Retina (tissue), 1 donor: ENCODE results near the gene DGKD.

ENCODE experiments used
- DNase-seq: peaks from one replicate; pipeline ENCODE4 v3.0.0-alpha.2; 2016

The DGKD gene

GRCh38 chr2:233448575-233448974 is 94.3 kb downstream of the DGKD start:
- DNase-seq: no peak

DNA sequence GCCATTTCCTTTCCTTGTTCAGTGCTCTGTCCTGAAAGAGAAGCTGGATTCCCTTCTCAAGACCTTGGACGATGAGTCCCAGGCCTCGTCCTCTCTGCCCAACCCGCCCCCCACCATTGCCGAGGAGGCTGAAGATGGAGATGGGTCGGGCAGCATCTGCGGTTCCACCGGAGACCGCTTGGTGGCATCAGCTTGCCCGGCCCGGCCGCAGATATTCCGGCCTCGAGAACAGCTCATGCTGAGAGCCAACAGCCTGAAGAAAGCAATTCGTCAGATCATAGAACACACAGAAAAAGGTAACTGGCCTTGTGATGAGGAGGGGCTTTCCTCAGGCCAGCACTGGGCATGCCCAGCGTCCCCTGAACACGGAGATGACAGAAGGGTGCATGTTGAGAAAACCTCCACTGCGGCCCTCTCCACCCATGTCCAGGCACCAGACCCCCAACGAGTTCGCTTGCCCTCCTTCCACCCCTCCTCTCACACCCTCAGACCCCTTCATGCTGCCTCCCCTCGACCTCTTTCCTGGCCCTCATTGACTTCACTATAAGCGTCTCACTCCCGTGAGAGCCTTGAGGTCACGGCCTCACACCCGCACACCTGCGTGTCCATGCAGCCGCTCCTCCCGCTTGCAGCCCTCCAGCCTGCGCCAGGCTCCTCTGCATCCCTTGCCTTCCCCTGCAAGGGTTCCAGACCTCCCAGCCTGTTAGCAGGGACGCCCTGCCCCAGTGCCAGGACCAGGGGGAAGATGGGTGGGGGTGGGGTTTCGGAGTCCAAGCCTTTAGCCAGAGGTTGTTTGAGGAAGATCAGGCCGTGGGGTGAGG is 95.0 kb downstream of the DGKD start:
- peak; percentile 79 for DNase-seq

- DNase-seq: no peak
Observed at GRCh38 chr2:233449921-233450863, 95.9 kb downstream of the DGKD start.

DNA sequence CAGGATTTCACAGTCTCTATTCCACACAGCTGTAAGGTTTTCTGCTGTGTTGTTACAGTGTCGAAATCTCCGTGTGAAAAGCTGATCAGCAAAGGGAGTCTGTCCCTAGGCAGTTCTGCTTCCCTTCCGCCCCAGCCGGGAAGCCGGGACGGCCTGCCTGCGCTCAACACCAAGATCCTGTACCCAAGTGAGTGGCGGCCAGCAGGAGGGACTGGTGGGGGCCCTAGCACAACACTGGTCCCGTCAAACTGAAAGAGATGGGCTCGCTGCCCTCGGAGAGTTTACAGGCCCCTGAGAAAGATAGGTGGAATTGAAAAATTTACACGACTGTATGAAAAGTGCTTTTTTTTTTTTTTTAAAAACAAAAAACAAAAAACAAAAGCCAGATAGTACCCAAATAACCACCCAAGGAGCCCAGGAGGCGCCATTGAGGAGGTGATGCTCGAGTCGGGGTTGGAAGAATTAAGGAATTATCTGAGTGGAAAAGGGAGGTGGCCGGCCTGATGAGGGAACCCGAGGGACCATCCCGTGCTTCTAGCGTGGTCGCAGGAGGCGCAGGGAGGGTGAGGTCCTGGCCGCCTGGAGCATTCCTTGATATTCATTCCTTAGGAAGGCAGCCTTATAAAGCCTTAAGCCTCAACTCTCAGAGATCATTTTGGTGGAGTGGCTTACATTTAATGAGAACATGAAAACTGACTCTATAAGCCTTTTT is 96.7 kb downstream of the DGKD start:
- DNase-seq: no peak

DNA sequence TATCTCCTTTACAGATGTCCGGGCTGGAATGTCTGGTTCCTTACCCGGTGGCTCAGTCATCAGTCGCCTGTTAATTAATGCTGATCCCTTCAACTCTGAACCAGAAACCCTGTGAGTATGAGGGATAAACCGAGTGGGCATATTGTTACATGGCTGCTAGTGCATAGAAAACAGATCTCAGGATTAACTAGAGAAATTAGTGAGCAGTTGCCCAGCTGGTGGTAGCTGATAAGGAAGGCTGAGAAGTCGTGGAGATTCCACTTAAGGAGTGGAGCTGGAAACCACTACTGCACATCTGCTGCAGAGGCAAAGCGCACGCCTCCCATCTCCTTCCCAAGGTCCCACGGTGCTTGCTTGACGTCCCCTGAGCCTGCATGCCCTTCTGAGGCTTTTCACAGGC is 97.7 kb downstream of the DGKD start:
- no peak for DNase-seq

- no peak for DNase-seq
Observed at GRCh38 chr2:233453111-233453915, 99.0 kb downstream of the DGKD start.

DNA sequence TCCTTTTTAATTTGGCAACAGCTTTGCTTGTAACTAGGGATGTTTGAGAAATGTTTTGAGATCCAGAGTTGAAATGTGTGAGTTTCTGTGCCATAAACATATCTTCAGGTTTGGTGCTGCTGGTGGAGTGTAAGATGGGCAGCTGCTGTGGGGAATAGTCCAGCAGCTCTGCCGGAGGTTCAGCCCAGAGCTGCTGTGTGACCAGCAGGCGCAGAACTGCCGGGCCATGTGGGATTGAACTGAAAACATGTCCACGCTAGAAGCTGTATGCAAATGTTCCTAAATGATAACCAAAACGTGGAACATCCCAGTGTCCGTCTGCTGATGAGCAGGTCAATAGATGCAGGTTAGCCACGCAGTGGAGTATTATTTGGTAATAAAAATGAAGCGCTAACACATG is 99.6 kb downstream of the DGKD start:
- DNase-seq: no peak

GRCh38 chr2:233455006-233455405 is 100.7 kb downstream of the DGKD start:
- no peak for DNase-seq

- no peak for DNase-seq
Observed at GRCh38 chr2:233455491-233455890, 101.2 kb downstream of the DGKD start.

DNA sequence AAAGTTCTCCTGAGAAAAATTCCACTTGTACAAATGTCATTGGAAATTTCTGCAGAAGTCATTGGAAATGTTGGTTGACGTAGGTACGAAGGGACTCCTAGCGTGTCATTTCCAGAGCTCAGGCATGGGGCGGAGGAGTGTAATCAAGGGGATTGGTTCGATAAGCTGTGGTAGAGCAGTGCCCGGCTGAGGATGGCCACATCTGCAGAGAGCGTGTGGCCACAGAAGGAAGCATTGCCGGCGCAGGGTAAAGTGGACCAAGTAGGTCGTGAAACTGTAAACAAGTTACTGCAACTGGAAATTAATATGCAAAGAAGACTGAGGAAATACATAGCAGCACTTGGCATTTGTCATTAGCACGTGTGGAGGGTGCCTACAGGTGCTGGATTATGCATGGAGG is 101.8 kb downstream of the DGKD start:
- no peak for DNase-seq

DNA sequence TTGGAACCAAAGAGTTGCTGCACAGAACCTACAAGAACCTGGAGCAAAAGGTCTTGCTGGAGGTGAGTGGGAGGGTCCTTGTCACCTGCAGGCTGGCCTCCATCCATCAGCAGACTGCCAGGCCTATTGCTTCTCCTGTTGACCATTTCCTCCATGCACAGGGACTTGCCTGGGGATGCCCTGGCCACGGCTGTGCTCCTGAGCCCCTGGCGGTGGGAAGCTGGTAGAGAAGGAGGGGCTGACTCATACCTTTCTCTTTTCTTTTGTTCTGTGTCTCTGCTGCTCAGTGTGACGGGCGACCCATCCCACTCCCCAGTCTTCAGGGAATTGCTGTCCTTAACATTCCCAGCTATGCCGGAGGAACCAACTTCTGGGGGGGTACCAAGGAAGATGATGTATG is 102.6 kb downstream of the DGKD start:
- no peak for DNase-seq

DNA sequence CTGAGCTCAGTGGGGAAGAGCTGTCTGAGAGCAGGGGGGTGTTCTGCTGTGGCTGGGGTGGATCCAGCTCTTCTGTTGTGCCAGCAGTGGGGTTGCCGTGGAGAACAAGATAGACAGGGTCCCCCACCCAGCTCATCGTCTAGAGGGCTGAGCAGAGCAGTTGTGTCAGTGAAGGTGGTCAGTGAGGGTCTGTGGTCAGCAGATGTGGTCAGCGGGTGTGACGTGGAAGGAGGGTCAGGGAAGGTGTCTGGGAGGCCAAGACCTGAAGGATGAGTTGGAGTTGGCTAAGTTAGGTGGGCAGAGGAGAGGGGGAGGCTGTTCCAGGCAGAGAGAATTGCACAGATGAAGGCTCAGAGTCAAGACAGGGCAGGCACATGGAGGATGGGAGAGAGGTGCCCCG is 103.1 kb downstream of the DGKD start:
- no peak for DNase-seq

DNA sequence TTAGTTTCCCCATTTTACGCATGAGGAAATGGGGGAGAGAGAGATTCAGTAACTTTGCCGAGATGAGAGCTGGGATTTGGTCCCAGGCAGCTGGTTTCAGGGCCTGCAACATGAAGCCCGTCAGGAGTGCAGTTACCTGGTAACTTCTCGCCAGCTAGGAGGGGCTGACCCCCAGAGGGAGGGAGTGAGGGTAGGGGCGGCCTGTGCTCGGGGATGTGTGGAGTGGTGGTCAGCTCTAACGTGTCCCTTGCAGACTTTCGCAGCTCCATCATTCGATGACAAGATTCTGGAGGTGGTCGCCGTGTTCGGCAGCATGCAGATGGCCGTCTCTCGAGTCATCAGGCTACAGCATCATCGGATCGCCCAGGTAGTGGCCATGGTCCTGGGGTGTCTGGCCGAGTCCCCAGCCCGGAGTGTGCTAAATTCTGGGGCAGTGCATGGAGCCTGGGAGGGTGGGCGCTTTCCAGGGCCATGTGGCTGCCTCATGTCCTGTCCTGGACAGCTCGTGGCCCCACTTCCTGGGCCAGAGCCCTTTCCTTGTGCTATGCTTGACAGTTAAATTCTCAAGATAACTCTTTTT is 103.8 kb downstream of the DGKD start:
- DNase-seq: no peak

GRCh38 chr2:233458826-233459225 is 104.5 kb downstream of the DGKD start:
- no peak for DNase-seq

- DNase-seq: no peak
Observed at GRCh38 chr2:233459426-233459825, 105.1 kb downstream of the DGKD start.

- DNase-seq: no peak
Observed at GRCh38 chr2:233460726-233461441, 106.6 kb downstream of the DGKD start.

DNA sequence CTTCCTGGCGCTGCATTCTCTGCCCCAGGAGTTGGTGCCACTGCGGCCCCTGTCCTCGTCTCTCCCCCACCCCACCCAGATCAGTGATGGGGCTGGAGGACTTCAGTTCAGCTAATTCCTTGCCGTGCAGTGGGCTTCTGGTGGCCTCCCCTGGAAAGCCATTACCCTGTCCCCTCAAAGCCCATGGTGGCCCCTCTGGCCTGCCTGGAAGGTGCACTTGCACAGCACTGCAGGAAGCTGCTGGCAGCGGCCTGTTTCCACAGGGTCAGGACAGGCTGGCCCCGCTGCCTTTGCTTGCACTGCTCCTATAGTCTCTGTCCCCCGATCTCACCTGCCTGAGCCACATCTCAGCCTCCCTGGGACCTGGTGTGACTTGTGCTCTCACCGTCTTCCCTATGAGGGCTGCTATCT is 107.2 kb downstream of the DGKD start:
- no peak for DNase-seq

DNA sequence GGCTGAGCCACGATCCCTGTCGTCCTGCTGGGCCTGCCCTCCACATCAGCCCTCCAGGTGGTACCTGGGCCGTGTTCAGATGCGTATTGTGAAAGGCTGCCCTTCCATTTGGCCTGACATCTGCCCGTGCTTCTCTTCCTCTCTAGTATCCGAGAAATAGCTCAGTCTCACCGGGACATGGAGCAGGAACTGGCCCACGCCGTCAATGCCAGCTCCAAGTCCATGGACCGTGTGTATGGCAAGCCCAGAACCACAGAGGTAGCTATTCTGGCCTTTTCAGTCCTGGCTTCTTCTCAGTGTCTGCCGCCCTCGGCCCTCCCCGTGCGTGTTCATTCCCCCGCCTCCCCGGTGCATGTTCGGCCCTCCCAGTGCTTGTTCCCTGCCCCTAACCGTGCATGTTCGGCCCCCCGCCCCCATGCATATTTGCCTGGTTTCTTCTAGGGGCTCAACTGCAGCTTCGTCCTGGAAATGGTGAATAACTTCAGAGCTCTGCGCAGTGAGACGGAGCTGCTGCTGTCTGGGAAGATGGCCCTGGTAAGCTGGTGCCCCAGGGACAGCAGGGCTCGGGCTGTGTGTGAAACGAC is 108.0 kb downstream of the DGKD start:
- no peak for DNase-seq

DNA sequence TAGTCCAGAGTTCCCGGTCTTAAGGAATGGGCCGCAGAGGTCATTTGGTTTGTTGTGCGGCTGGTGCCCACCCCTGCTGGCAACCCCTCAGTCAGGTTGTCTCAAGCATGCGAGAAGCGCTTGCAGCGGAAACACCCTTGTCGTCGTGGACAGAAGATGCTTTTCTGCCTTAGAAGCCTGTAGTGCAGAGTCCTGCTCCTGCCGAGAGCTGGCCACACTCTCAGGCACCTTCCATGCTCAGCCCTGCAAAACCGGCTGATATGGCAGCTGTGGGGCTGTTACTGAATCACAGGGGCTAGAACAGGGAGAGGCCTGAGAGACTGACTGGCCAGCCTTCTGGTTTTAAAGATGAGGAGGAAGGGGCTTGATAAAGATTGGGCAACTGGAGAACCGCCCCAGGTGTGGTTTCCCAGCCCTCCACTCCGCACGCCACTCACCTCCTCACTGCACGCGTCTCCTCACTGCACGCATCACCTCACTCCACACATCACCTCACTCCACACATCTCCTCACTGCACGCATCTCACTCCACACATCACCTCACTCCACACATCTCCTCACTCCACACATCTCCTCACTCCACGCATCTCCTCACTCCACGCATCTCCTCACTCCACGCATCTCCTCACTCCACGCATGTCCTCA is 108.7 kb downstream of the DGKD start:
- no peak for DNase-seq

DNA sequence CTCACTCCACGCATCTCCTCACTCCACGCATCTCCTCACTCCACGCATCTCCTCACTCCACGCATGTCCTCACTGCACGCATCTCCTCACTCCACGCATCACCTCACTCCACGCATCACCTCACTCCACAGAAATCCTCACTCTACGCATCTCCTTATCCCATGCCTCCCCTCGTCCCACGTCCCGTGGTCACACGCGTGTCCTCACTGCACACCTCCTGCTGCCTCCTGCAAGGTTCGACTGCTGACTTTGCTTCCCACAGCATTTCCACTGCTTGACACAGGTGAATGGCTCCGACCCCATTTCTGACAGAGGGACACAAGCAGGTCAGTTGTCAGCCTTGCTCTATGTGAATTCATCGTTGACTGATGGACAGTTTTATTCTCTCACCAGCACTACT is 109.3 kb downstream of the DGKD start:
- no peak for DNase-seq
